GM18498 (cell line): ENCODE results near the gene PKN1.

Source experiments
- ATAC-seq: cut with Tn5 transposase; IDR thresholded peaks from one replicate; pipeline ENCODE4 v1.9.1; 2021; ENCODE audit warnings: mild to moderate bottlenecking, moderate library complexity; ENCODE audit not compliant: unreplicated experiment

The PKN1 gene

DNA sequence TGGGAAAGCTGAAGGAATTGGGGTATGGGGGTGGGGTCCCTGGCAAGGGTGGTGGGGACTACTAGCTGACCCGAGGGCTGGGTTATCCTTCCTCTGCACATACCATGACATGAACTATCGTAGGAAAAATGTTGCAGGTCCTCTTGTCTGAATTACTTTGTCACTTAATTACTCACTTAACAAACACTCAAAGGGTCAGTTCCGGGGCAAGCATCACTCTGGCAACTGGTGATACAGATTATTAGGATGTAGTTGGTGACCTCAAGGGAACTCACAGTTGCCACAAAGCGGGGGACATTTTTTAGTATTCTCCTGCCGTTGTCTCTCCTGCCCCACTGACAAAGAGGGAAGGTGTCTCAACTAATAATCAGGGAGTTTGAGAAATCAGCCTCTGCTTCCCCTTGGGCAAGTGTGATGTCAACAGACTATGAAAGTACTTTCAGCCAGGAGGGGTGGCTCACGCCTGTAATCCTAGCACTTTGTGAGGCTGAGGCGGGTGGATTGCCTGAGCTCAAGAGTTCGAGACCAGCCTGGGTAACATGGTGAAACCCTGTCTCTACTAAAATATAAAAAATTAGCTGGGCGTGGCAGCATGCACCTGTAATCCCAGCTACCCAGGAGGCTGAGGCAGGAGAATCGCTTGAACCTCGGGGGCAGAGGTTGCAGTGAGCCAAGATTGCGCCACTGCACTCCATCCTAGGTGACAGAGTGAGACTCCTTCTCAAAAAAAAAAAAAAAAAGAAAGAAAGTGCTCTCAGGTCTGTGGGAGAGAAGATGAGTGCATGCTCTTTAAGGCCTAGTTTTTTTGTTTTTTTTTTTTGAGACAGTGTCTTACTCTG is 74.8 kb downstream of the PKN1 start:
- no peak for ATAC-seq

- ATAC-seq, result no peak
These were observed 77.5 kb downstream of the PKN1 start for GRCh38 chr19:14510311-14511228.

- ATAC-seq, result no peak
These were observed 78.1 kb downstream of the PKN1 start for GRCh38 chr19:14511229-14511593.

GRCh38 chr19:14512406-14512961 is 79.4 kb downstream of the PKN1 start:
- ATAC-seq, result no peak

- ATAC-seq, result no peak
These were observed 81.2 kb downstream of the PKN1 start for GRCh38 chr19:14514215-14514863.

DNA sequence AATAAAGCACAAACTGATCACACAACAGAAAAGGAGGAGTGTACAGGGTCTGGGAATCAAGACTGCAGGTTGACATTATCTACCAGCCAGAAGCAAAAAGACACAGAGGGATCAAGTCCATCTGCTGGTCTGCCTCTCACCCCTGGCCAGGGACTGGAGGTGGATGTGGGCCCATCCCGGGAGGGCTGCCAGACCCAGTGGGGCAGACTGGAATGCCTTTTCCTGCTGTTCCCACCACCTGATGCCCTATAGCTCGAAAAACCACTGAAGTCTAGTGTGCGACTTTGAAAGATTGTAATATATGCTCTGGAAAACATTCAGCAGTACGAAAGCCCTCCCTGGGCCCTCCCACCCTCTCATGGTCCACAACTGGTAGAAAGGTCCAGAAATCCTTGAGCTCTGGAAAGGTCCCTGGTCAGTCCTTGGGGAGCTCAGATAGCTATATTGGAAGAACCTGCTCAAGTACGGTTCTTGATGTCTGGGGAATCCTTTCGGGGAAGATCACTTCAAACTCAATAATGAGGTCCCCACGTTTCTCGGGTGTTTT is 82.5 kb downstream of the PKN1 start:
- no peak for ATAC-seq

GRCh38 chr19:14516048-14516534 is 83.0 kb downstream of the PKN1 start:
- ATAC-seq, result no peak

DNA sequence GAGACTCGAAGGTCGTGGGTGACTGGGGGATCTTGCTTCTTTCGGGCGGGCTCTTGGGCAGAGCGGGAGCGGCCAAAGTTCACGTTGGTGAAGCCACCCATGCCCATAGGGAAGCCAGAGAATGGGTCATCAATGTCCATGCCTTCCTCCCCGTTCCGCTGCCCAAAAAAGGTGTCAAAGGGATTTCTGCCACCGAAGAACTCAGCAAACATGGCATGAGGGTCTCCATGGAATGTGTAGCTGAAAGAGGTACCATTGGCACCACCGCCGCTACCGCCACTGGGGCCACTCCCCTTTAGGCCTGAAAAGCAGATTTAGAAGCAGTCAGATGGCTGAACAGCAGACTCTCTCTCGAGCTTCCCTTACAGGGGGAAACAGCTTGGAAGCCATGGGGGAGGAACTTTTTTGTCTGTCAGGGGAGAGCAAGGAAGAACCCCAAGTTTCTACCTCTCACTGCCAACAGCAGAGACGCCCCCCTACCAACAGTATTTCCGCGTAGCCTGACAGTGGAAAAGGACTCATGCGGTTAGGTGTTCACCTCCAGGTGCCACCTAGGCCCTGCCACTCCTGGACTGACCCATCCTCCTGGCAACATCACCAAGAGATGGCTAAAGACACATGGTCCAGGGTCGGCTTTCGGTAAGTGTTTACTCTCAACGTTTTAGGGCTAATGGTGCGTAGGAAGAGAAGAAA is 83.8 kb downstream of the PKN1 start:
- no peak for ATAC-seq

- no peak for ATAC-seq
These were observed 84.3 kb downstream of the PKN1 start for GRCh38 chr19:14517446-14517839.

GRCh38 chr19:14517840-14518505 is 84.9 kb downstream of the PKN1 start, which contains the start of gene DNAJB1:
TSS of gene DNAJB1 (minus strand) at chr19:14518397. CDS start at chr19:14518349, 48 bp downstream.
- peak; percentile 75 for ATAC-seq

DNA sequence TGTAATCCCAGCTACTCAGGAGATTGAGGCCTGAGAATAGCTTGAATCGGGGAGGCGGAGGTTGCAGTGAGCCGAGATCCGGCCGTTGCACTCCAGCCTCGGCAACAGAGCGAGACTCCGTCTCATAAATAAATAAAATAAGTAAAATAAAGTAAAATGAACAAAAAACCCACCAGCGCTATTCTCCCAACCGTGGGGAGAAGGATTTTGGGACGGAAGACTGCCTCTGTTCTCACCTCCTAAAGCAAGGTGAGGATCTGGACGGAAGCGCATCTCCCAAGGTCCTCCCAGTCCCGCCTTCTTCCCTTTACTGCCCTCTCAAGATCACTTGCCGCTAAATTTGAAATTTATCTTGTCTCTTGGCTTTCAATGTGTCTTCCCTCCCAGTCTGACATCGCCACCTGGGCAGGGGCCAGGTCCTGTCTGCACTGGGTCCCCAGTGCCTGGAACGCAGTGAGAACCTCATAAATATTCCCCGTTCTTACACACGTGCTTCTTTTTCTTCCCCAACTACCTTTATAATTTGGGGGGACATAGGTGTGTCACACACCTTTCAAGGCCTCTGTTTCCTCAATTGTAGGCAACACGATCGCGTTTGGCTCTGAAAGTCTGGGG is 86.2 kb downstream of the PKN1 start:
- ATAC-seq, result no peak

GRCh38 chr19:14519860-14520407 is 86.8 kb downstream of the PKN1 start:
- ATAC-seq, result no peak

GRCh38 chr19:14520543-14520942 is 87.4 kb downstream of the PKN1 start:
- ATAC-seq, result no peak
